ENCODE measurements around the gene ESAM.

GRCh38 chr11:124729571-124729970, 32.5 kb downstream of the ESAM start:
- TF ChIP-seq CTCF (IDR thresholded peaks at IDR 0.05), result no peak
- no peak for TF ChIP-seq POLR2A (IDR thresholded peaks at IDR 0.05)
